HUES64 (cell line): Measurements from ENCODE around the gene EEA1.

Experiments used
- H3K27ac ChIP-seq: 2 replicates; pipeline ENCODE4 v1.7.0; 2013; ENCODE audit warnings: low read depth, low read length, inconsistent platforms
- H3K27me3 ChIP-seq: 2 replicates; pipeline ENCODE4 v1.6.1; 2013; ENCODE audit warnings: mild to moderate bottlenecking, low read length; ENCODE audit not compliant: insufficient read depth
- H3K36me3 ChIP-seq: 2 replicates; pipeline ENCODE4 v1.6.1; 2013; ENCODE audit warnings: mild to moderate bottlenecking, low read length; ENCODE audit not compliant: insufficient read depth
- H3K4me1 ChIP-seq: 2 replicates; pipeline ENCODE4 v1.6.1; 2013; ENCODE audit warnings: mild to moderate bottlenecking, low read length, moderate library complexity; ENCODE audit not compliant: insufficient read depth
- H3K4me3 ChIP-seq: 2 replicates; pipeline ENCODE4 v1.5.1; 2013; ENCODE audit warnings: mild to moderate bottlenecking, low read length, moderate library complexity
- H3K9ac ChIP-seq: 2 replicates; pipeline ENCODE4 v1.6.1; 2013; ENCODE audit warnings: mild to moderate bottlenecking, low read depth, low read length
- H3K9me3 ChIP-seq: 2 replicates; pipeline ENCODE4 v1.6.1; 2013; ENCODE audit warnings: low read depth, low read length; ENCODE audit not compliant: insufficient read depth
- WGBS: fragments of 150-250, 120-280 bp; methylation state at CpG from one replicate; pipeline ENCODE4 v1.1.7; 2013; ENCODE audit warnings: missing lambda C conversion rate; 5-methylcytosine and 5-hydroxymethylcytosine counted together

Gene EEA1

GRCh38 chr12:92854344-92854743 lies 74.8 kb downstream of the EEA1 start:
- no peaks in the 10 kb centered on the region for H3K9me3 ChIP-seq
- 89% methylated on average over 3 of the region's 3 CpGs for WGBS
- peaks cover 29% of the 10 kb centered on the region for H3K36me3 ChIP-seq
- no peaks in the 10 kb centered on the region for H3K4me1 ChIP-seq
- no peak overlapping the region for H3K27ac ChIP-seq
- no peak overlapping the region for H3K4me3 ChIP-seq
- H3K27me3 ChIP-seq, result no peaks in the 10 kb centered on the region
- H3K9ac ChIP-seq, result no peak overlapping the region

- Histone ChIP-seq H3K36me3 (peaks cover 26% of the 10 kb centered on the region), H3K4me1 (no peaks in the 10 kb centered on the region), H3K9ac (no peak overlapping the region), H3K27ac (no peak overlapping the region), H3K27me3 (no peaks in the 10 kb centered on the region), H3K4me3 (no peak overlapping the region), H3K9me3 (no peaks in the 10 kb centered on the region)
- 94% methylated on average over 3 of the region's 3 CpGs for WGBS
Observed at GRCh38 chr12:92848740-92849139, 80.4 kb downstream of the EEA1 start.

- no peak overlapping the region for H3K9ac ChIP-seq
- peaks cover 23% of the 10 kb centered on the region for H3K36me3 ChIP-seq
- H3K27ac ChIP-seq, result no peak overlapping the region
- no peak overlapping the region for H3K4me3 ChIP-seq
- no peaks in the 10 kb centered on the region for H3K9me3 ChIP-seq
- no peaks in the 10 kb centered on the region for H3K4me1 ChIP-seq
- no peaks in the 10 kb centered on the region for H3K27me3 ChIP-seq
- no CpG with 5 or more reads among the region's 1 CpG for WGBS
Observed at GRCh38 chr12:92847368-92847767, 81.7 kb downstream of the EEA1 start.

DNA sequence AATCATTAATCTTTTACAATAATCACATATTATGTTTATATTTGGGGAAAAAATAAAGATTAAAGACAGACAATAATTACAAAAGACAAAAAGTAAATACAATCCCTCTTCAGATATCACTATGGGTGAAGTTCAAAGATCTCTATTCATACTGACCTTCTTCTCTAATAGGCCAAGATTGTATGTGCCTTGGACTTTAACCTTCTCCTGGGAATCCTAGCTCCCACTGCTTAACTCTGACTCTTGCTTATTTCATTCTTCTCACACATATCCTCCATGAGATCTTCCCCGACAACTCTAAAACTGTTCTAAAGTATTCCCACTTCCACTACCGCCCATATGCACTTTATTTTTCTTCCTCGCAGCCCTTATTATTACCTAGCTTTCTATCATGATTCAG lies 83.8 kb downstream of the EEA1 start:
- 96% methylated on average over 3 of the region's 3 CpGs for WGBS
- Histone ChIP-seq H3K36me3 (peaks cover 17% of the 10 kb centered on the region), H3K27ac (no peak overlapping the region), H3K27me3 (no peaks in the 10 kb centered on the region), H3K4me1 (no peaks in the 10 kb centered on the region), H3K4me3 (no peak overlapping the region), H3K9me3 (no peaks in the 10 kb centered on the region; the same call in 1 of the 2 replicates), H3K9ac (no peak overlapping the region)

- no peaks in the 10 kb centered on the region for H3K4me1 ChIP-seq
- no peaks in the 10 kb centered on the region for H3K27me3 ChIP-seq
- H3K27ac ChIP-seq, result no peak overlapping the region
- no peak overlapping the region for H3K9ac ChIP-seq
- no CpG with 5 or more reads among the region's 1 CpG for WGBS
- H3K9me3 ChIP-seq, result no peaks in the 10 kb centered on the region; the same call in 1 of the 2 replicates
- peaks cover 12% of the 10 kb centered on the region; the same call in 1 of the 2 replicates for H3K36me3 ChIP-seq
- H3K4me3 ChIP-seq, result no peak overlapping the region
Observed at GRCh38 chr12:92844151-92844763, 84.8 kb downstream of the EEA1 start.

DNA sequence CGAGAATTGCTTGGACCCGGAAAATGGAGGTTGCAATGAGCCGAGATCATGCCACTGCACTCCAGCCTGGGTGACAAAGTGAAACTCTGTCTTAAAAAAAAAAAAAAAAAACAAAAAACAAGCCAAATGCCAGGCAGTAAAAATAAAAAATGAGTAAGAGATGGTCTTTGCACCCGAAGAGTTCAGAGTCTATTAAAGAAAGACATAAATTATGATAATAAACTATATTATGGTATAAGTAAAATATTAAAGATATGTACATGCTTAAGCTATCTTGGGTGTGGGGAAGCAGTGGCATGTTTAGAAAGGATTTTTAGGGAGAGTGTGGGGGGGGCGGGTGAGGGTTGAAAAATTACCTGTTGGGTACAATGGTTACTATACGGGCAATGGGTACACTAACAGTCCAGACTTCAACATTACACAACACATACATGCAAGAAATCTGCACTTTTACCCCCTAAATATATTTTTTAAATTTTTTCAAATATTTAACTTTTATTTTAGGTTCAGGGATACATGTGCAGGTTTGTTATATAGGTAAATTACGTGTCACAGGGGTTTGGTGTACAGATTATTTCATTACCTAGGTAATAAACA lies 99.3 kb downstream of the EEA1 start:
- 96% methylated on average over 4 of the region's 7 CpGs for WGBS
- H3K27me3 ChIP-seq, result no peaks in the 10 kb centered on the region
- H3K4me3 ChIP-seq, result no peak overlapping the region
- H3K27ac ChIP-seq, result no peak overlapping the region
- no peaks in the 10 kb centered on the region for H3K9me3 ChIP-seq
- H3K9ac ChIP-seq, result no peak overlapping the region
- peaks cover 16% of the 10 kb centered on the region for H3K36me3 ChIP-seq
- H3K4me1 ChIP-seq, result no peaks in the 10 kb centered on the region

GRCh38 chr12:92828565-92828964 lies 100.5 kb downstream of the EEA1 start:
- Histone ChIP-seq H3K9ac (no peak overlapping the region), H3K27ac (no peak overlapping the region), H3K9me3 (no peaks in the 10 kb centered on the region), H3K36me3 (peaks cover 16% of the 10 kb centered on the region), H3K27me3 (no peaks in the 10 kb centered on the region), H3K4me3 (no peak overlapping the region), H3K4me1 (no peaks in the 10 kb centered on the region)
- WGBS, result 97% methylated on average over 4 of the region's 4 CpGs

- Histone ChIP-seq H3K9me3 (no peaks in the 10 kb centered on the region), H3K4me3 (no peak overlapping the region)
Observed at GRCh38 chr12:92827836-92828431, 101.2 kb downstream of the EEA1 start.

DNA sequence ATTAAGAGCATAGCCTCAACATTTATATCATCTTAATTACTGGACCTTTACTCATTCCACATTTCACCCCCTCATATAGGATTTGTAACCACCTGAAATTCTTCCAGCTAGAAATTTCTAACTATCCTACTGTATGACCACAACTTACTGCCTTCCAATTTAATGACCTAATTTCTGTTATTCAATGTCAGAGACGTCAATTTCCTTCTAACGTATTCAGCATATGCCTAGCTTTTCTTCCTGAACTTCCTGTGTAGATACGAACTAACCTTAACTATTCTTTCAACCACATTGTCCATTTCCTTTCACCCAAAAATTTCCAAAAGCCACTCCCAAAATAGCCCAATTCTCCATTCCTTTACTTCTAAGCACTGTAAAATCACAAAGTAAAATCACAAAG lies 108.0 kb downstream of the EEA1 start:
- 94% methylated on average over 3 of the region's 3 CpGs for WGBS
- Histone ChIP-seq H3K27me3 (no peaks in the 10 kb centered on the region), H3K4me1 (no peaks in the 10 kb centered on the region), H3K4me3 (no peak overlapping the region), H3K36me3 (peaks cover 20% of the 10 kb centered on the region), H3K9ac (no peak overlapping the region), H3K27ac (no peak overlapping the region), H3K9me3 (no peaks in the 10 kb centered on the region)

More at GRCh38 chr12:92827836-92828431, 101.2 kb downstream of the EEA1 start:
- Histone ChIP-seq H3K4me1 (no peaks in the 10 kb centered on the region), H3K27ac (no peak overlapping the region), H3K36me3 (peaks cover 16% of the 10 kb centered on the region), H3K27me3 (no peaks in the 10 kb centered on the region), H3K9ac (no peak overlapping the region)
- 85% methylated on average over 2 of the region's 4 CpGs for WGBS

DNA sequence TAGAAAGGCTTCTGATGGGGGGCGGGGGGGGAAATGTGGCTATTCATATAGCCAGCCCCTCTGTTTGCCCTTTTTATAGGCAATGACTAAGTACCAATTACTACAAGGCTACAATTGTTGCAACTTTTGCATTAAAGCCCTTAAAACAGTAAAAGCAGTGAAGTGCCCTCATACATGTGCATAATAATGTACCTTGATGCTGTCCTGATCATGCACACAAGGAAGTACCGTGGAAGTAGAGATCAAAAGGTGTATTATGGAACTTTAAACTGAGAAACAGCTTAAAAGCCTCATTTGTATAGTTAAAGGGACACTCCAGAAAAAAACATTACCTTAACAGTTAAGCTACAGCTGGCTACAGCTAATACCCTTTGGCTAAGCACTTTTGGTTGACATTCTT lies 114.5 kb downstream of the EEA1 start:
- H3K4me1 ChIP-seq, result no peaks in the 10 kb centered on the region
- WGBS, result 100% methylated on average over 2 of the region's 2 CpGs
- no peaks in the 10 kb centered on the region for H3K9me3 ChIP-seq
- H3K9ac ChIP-seq, result no peak overlapping the region
- H3K4me3 ChIP-seq, result no peak overlapping the region
- no peak overlapping the region for H3K27ac ChIP-seq
- H3K36me3 ChIP-seq, result peaks cover 21% of the 10 kb centered on the region
- H3K27me3 ChIP-seq, result no peaks in the 10 kb centered on the region

DNA sequence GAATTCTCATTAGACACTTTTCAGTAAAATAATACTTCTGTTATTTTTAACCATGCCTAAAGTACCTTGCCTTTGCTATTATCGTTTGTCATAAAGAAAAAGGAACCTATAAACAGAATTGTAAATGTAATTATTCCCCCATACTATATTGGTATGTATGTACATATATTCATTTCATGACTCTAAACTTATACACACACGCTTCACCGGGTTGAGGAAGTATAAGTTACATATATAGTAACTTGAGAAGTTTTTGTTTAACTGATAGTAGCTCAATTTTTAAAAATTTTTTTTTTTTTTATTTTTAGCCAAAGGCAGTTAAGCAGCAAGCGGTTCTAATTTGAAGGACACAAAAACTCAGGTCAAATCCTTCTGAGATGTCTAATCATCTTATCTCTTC lies 118.7 kb downstream of the EEA1 start:
- Histone ChIP-seq H3K9me3 (no peaks in the 10 kb centered on the region), H3K36me3 (peaks cover 20% of the 10 kb centered on the region), H3K27me3 (no peaks in the 10 kb centered on the region), H3K4me1 (no peaks in the 10 kb centered on the region), H3K27ac (no peak overlapping the region), H3K4me3 (no peak overlapping the region), H3K9ac (no peak overlapping the region)
- no CpG with 5 or more reads among the region's 4 CpGs for WGBS
